ENCODE results near the gene TGFBR2.

TGFBR2 gene

DNA sequence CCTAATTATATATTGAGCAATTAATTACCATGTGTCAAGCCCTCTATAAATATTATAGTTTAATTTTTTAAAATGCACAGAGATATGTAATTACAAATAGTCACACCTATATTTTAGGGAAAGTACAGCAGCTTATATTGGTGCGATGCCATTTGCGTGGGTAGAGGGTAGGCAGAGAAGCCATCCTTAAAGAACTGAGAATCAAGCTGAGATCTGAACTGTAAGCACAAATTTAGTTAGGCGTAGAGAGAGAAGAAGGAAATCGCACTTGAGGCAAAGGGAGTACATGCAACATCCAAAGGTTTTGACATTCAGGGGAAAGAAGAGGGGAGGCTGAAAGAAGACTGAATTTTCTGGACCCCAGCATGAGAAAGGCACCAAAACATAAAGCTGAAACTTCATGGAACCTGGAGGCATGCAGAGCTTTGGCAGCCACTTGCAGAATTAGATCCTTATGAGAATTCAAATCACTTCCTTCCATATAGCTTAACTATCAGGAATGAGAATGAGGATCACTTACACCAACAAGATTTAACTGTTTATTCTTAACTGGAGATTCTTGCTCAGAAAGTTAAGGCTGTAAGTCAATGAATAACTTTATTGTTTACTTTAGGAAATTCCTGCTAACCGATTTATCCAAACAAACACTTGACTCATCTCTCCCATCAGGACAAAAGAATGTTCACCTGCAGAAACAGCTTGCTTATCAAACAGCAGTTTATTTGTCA is 114.3 kb downstream of the TGFBR2 start:
- H3K79me2 ChIP-seq (ENCODE audit: low read length): no peaks in the 10 kb centered on the region
- no peak overlapping the region for H2AFZ ChIP-seq (ENCODE audit: low read depth, low read length)
- H3K4me3 ChIP-seq (ENCODE audit: low read length): no peak overlapping the region
- H3K27ac ChIP-seq (ENCODE audit: low read length): no peak overlapping the region
- H3K4me2 ChIP-seq (ENCODE audit: low read length): no peak overlapping the region
- TF ChIP-seq EZH2phosphoT487 (IDR thresholded peaks at IDR 0.05; ENCODE audit: low read depth) (no peak), CTCF (IDR thresholded peaks at IDR 0.05; ENCODE audit: low read depth, low read length) (no peak)
- no peaks in the 10 kb centered on the region for H3K4me1 ChIP-seq (ENCODE audit: low read length)
- no peaks in the 10 kb centered on the region for H3K27me3 ChIP-seq (ENCODE audit: low read depth, low read length)
- H3K36me3 ChIP-seq (replicated peaks; ENCODE audit: low read depth, low read length): no peaks in the 10 kb centered on the region
- H4K20me1 ChIP-seq (ENCODE audit: insufficient read depth, low read length): no peaks in the 10 kb centered on the region
- no peak overlapping the region for H3K9ac ChIP-seq (ENCODE audit: low read length)
- no peaks in the 10 kb centered on the region for H3K9me3 ChIP-seq (ENCODE audit: insufficient read depth, low read length)

- H3K9me3 ChIP-seq (ENCODE audit: insufficient read depth, low read length): no peaks in the 10 kb centered on the region
- H3K4me1 ChIP-seq (ENCODE audit: low read length): no peaks in the 10 kb centered on the region
- no peak overlapping the region for H3K4me2 ChIP-seq (ENCODE audit: low read length)
- H2AFZ ChIP-seq (ENCODE audit: low read depth, low read length): no peak overlapping the region
- H3K4me3 ChIP-seq (ENCODE audit: low read length): no peak overlapping the region
- no peaks in the 10 kb centered on the region for H3K27me3 ChIP-seq (ENCODE audit: low read depth, low read length)
- no peaks in the 10 kb centered on the region for H3K79me2 ChIP-seq (ENCODE audit: low read length)
- TF ChIP-seq EZH2phosphoT487 (IDR thresholded peaks at IDR 0.05; ENCODE audit: low read depth) (no peak), CTCF (IDR thresholded peaks at IDR 0.05; ENCODE audit: low read depth, low read length) (no peak)
- H3K27ac ChIP-seq (ENCODE audit: low read length): no peak overlapping the region
- H4K20me1 ChIP-seq (ENCODE audit: insufficient read depth, low read length): no peaks in the 10 kb centered on the region
- H3K36me3 ChIP-seq (replicated peaks; ENCODE audit: low read depth, low read length): no peaks in the 10 kb centered on the region
- no peak overlapping the region for H3K9ac ChIP-seq (ENCODE audit: low read length)
Observed at GRCh38 chr3:30721314-30721634, 114.9 kb downstream of the TGFBR2 start.

GRCh38 chr3:30723211-30723610 is 116.8 kb downstream of the TGFBR2 start:
- Histone ChIP-seq H3K36me3 (replicated peaks; ENCODE audit: low read depth, low read length) (no peaks in the 10 kb centered on the region), H3K9ac (ENCODE audit: low read length) (no peak overlapping the region), H3K27ac (ENCODE audit: low read length) (no peak overlapping the region), H3K4me3 (ENCODE audit: low read length) (no peak overlapping the region), H3K27me3 (ENCODE audit: low read depth, low read length) (no peaks in the 10 kb centered on the region), H3K4me2 (ENCODE audit: low read length) (no peak overlapping the region), H3K79me2 (ENCODE audit: low read length) (no peaks in the 10 kb centered on the region), H4K20me1 (ENCODE audit: insufficient read depth, low read length) (no peaks in the 10 kb centered on the region), H2AFZ (ENCODE audit: low read depth, low read length) (no peak overlapping the region), H3K9me3 (ENCODE audit: insufficient read depth, low read length) (no peaks in the 10 kb centered on the region), H3K4me1 (ENCODE audit: low read length) (no peaks in the 10 kb centered on the region)
- no peak for TF ChIP-seq EZH2phosphoT487 (IDR thresholded peaks at IDR 0.05; ENCODE audit: low read depth)
- TF ChIP-seq CTCF (IDR thresholded peaks at IDR 0.05; ENCODE audit: low read depth, low read length): no peak

DNA sequence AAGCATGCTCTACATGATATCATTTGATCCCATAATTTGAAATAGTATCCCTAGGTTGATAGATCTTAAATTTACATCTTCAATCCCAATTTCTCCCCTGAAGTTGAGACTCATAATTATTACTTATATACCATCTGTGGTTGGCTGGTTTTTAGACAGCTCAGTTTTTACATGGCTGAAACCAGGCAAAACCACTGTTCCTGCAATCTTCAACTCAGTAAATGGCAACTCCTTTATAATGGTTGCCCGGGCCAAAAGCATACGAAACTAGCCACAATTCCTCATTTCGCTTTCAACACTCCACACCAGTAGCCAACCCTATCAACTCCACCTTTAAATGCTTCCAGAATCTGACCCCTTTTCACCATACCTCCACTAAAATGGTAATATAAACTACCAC is 118.5 kb downstream of the TGFBR2 start:
- Histone ChIP-seq H3K4me3 (ENCODE audit: low read length) (no peak overlapping the region), H3K9me3 (ENCODE audit: insufficient read depth, low read length) (no peaks in the 10 kb centered on the region)

More for the DNA sequence above, 118.5 kb downstream of the TGFBR2 start:
- no peak overlapping the region for H3K9ac ChIP-seq (ENCODE audit: low read length)
- H3K4me1 ChIP-seq (ENCODE audit: low read length): no peaks in the 10 kb centered on the region
- no peak overlapping the region for H2AFZ ChIP-seq (ENCODE audit: low read depth, low read length)
- H3K36me3 ChIP-seq (replicated peaks; ENCODE audit: low read depth, low read length): no peaks in the 10 kb centered on the region
- no peaks in the 10 kb centered on the region for H3K27me3 ChIP-seq (ENCODE audit: low read depth, low read length)
- no peak overlapping the region for H3K4me2 ChIP-seq (ENCODE audit: low read length)
- H3K79me2 ChIP-seq (ENCODE audit: low read length): no peaks in the 10 kb centered on the region
- no peaks in the 10 kb centered on the region for H4K20me1 ChIP-seq (ENCODE audit: insufficient read depth, low read length)
- no peak overlapping the region for H3K27ac ChIP-seq (ENCODE audit: low read length)
- TF ChIP-seq CTCF (IDR thresholded peaks at IDR 0.05; ENCODE audit: low read depth, low read length) (no peak), EZH2phosphoT487 (IDR thresholded peaks at IDR 0.05; ENCODE audit: low read depth) (no peak)
